SU-DHL-6 (cell line): ENCODE data around the gene SNX3.
"Not testable (repeated sequence)": the region's sequence is repeated elsewhere in the genome, so short reads cannot be mapped to it uniquely, and the experiment has no call there.

Experiments
- CTCF ChIP-seq: fragments of 200-600 bp; sonication (generic); IDR thresholded peaks from one replicate; pipeline ENCODE4 v1.5.1; 2017; ENCODE audit warnings: antibody characterized with exemption, mild to moderate bottlenecking, low read length, moderate library complexity; ENCODE audit not compliant: insufficient read depth, poor library complexity, severe bottlenecking
- EZH2phosphoT487 ChIP-seq: fragments of 200-600 bp; sonication (generic), shearing (Covaris generic); conservative IDR thresholded peaks from 2 replicates; pipeline ENCODE4 v1.6.1; 2018; ENCODE audit warnings: mild to moderate bottlenecking, antibody characterized with exemption, low read length, moderate library complexity, mixed read lengths

GRCh38 chr6:108292561-108292960 is 31.7 kb upstream of the SNX3 start:
- not testable (repeated sequence) for TF ChIP-seq CTCF, EZH2phosphoT487
